HCT116 (cell line): ENCODE data around the gene LRPPRC. TPM values are rescaled to one million over a fixed set of nuclear protein-coding genes. Genes with fewer than 3 reads are reported as not detected.

Experiments
- ATAC-seq: fragments of 200-7000 bp; cut with Tn5 transposase; 2 replicates; pipeline ENCODE4 v1.9.1; 2020; ENCODE audit warnings: mild to moderate bottlenecking, moderate library complexity
- BruUV-seq: library from RNA; stranded (reverse); fragments of 400-500 nt; replicated peaks from 2 replicates; lab custom pipeline; 2021; lab: Mats Ljungman, UMichigan
- CTCF ChIA-PET: fragments of 300-600 bp; sonication (Branson Sonifier 250); formaldehyde crosslinking; loops from one replicate; lab custom pipeline; 2021; ENCODE audit warnings: antibody characterized with exemption; lab: Charles Lee
- POLR2A ChIA-PET: fragments of 300-600, 350-600 bp; sonication (Branson Sonifier 250); formaldehyde crosslinking; loops from one replicate; lab custom pipeline; 2021; ENCODE audit warnings: antibody characterized with exemption; lab: Charles Lee
- RAD21 ChIA-PET, 2 experiments: fragments of 300-600 bp; sonication (Branson Sonifier 250); formaldehyde crosslinking; loops; one replicate each; lab custom pipeline; 2023; ENCODE audit warnings: low total read pairs in 2 of 2; ENCODE audit not compliant: uncharacterized antibody in 2 of 2, unreplicated experiment in 2 of 2, low non-redundant PET in 1 of 2; lab: Charles Lee
- DNase-seq: peaks from one replicate; pipeline ENCODE4 v3.0.0-alpha.2; 2010; ENCODE audit warnings: low read depth, low spot score
- H2AFZ ChIP-seq: fragments of 200-600 bp; shearing (Covaris generic), sonication (generic); 2 replicates; pipeline ENCODE4 v1.6.1; 2017; ENCODE audit warnings: low read depth, mixed run types, mixed read lengths, antibody characterized with exemption, low read length; ENCODE audit not compliant: poor library complexity, severe bottlenecking
- H3K27ac ChIP-seq: 2 replicates; pipeline ENCODE4 v1.5.1; 2012; ENCODE audit warnings: low read depth, low read length
- H3K27me3 ChIP-seq: fragments of 200-600 bp; sonication (generic); 2 replicates; pipeline ENCODE4 v1.6.1; 2016; ENCODE audit warnings: mixed run types, low read length, mixed read lengths; ENCODE audit not compliant: insufficient read depth
- H3K36me3 ChIP-seq, 2 experiments: fragments of 200-500 bp in 1 of 2; fragments of 200-600 bp in 1 of 2; sonication (Bioruptor generic) in 1 of 2; sonication (generic) in 1 of 2; 2 replicates each; pipeline versions ENCODE4 v1.5.1 to v1.6.1; 2014 to 2016; ENCODE audit warnings: low read length in 2 of 2, inconsistent platforms in 1 of 2, mixed read lengths in 1 of 2, mixed run types in 1 of 2; ENCODE audit not compliant: insufficient read depth in 2 of 2, control insufficient read depth in 1 of 2
- H3K4me1 ChIP-seq, 2 experiments: fragments of 200-600 bp in 1 of 2; sonication (generic) in 1 of 2; 2 replicates each; pipeline versions ENCODE4 v1.5.1 to v1.6.1; 2012 to 2017; ENCODE audit warnings: low read length in 2 of 2, inconsistent platforms in 1 of 2, mild to moderate bottlenecking in 1 of 2, mixed read lengths in 1 of 2, mixed run types in 1 of 2, moderate library complexity in 1 of 2; ENCODE audit not compliant: insufficient read depth in 2 of 2, control insufficient read depth in 1 of 2
- H3K4me2 ChIP-seq: fragments of 200-600 bp; sonication (generic); 2 replicates; pipeline ENCODE4 v1.6.1; 2017; ENCODE audit warnings: mixed run types, low read length, mixed read lengths
- H3K4me3 ChIP-seq, 2 experiments: fragments of 200-600 bp in 1 of 2; sonication (generic) in 1 of 2; replicated peaks in 1 of 2; 2 replicates each; pipeline ENCODE4 v1.5.1; 2011 to 2016; ENCODE audit warnings: low read length in 2 of 2, control low read depth in 1 of 2, low read depth in 1 of 2, mild to moderate bottlenecking in 1 of 2, mixed read lengths in 1 of 2, mixed run types in 1 of 2
- H3K79me2 ChIP-seq: fragments of 200-600 bp; sonication (generic); 2 replicates; pipeline ENCODE4 v1.6.1; 2017; ENCODE audit warnings: mild to moderate bottlenecking, mixed run types, low read length, moderate library complexity, mixed read lengths; ENCODE audit not compliant: insufficient read depth
- H3K9ac ChIP-seq: fragments of 200-600 bp; sonication (generic); 2 replicates; pipeline ENCODE4 v1.6.1; 2016; ENCODE audit warnings: low read length, mixed read lengths
- H3K9me2 ChIP-seq: fragments of 200-600 bp; sonication (generic), shearing (Covaris generic); 2 replicates; pipeline ENCODE4 v1.6.1; 2017; ENCODE audit warnings: mixed run types, mild to moderate bottlenecking, moderate library complexity; ENCODE audit not compliant: insufficient read depth
- H3K9me3 ChIP-seq, 2 experiments: fragments of 200-500 bp in 1 of 2; fragments of 200-600 bp in 1 of 2; sonication (Bioruptor generic) in 1 of 2; sonication (generic) in 1 of 2; 2 replicates each; pipeline ENCODE4 v1.6.1; 2014 to 2017; ENCODE audit warnings: low read length in 2 of 2, mixed read lengths in 2 of 2, inconsistent platforms in 1 of 2, low read depth in 1 of 2, mild to moderate bottlenecking in 1 of 2, mixed run types in 1 of 2, moderate library complexity in 1 of 2; ENCODE audit not compliant: control insufficient read depth in 1 of 2, insufficient read depth in 1 of 2
- H4K20me1 ChIP-seq: fragments of 200-600 bp; sonication (generic), shearing (Covaris generic); 2 replicates; pipeline ENCODE4 v1.6.1; 2017; ENCODE audit warnings: mixed run types, mild to moderate bottlenecking, moderate library complexity; ENCODE audit not compliant: insufficient read depth
- ATF3 ChIP-seq: IDR thresholded peaks from 2 replicates; pipeline ENCODE4 v1.6.1; 2012
- CBX3 ChIP-seq: IDR thresholded peaks from 2 replicates; pipeline ENCODE4 v1.6.1; 2012; ENCODE audit warnings: low read depth
- CEBPB ChIP-seq: IDR thresholded peaks from 2 replicates; pipeline ENCODE4 v1.6.1; 2012; ENCODE audit warnings: low read depth
- EGR1 ChIP-seq: IDR thresholded peaks from 2 replicates; pipeline ENCODE4 v1.6.1; 2012; ENCODE audit warnings: low read depth
- ELF1 ChIP-seq: IDR thresholded peaks from 2 replicates; pipeline ENCODE4 v1.6.1; 2012; ENCODE audit warnings: low read depth, borderline replicate concordance
- EZH2 ChIP-seq: fragments of 200-600 bp; sonication (generic); IDR thresholded peaks from 2 replicates; pipeline ENCODE4 v1.6.1; 2017; ENCODE audit warnings: antibody characterized with exemption, mixed run types
- FOSL1 ChIP-seq: IDR thresholded peaks from 2 replicates; pipeline ENCODE4 v1.6.1; 2012; ENCODE audit warnings: low read depth
- JUND ChIP-seq: IDR thresholded peaks from 2 replicates; pipeline ENCODE4 v1.6.1; 2012
- MAX ChIP-seq: IDR thresholded peaks from 2 replicates; pipeline ENCODE4 v1.6.1; 2012
- POLR2A ChIP-seq: IDR thresholded peaks from 2 replicates; pipeline ENCODE4 v1.7.0; 2011; ENCODE audit warnings: borderline replicate concordance; ENCODE audit not compliant: insufficient read depth, insufficient read length; ENCODE audit errors: extremely low read depth
- POLR2AphosphoS5 ChIP-seq: IDR thresholded peaks from 2 replicates; pipeline ENCODE4 v1.6.1; 2011; ENCODE audit warnings: mild to moderate bottlenecking, low read depth, low read length, moderate library complexity
- SP1 ChIP-seq: IDR thresholded peaks from 2 replicates; pipeline ENCODE4 v1.6.1; 2012; ENCODE audit warnings: low read depth
- SRF ChIP-seq: IDR thresholded peaks from 2 replicates; pipeline ENCODE4 v1.6.1; 2012; ENCODE audit warnings: low read depth
- TCF7L2 ChIP-seq: IDR thresholded peaks from 2 replicates; pipeline ENCODE4 v1.7.0; 2011; ENCODE audit warnings: borderline replicate concordance, inconsistent platforms; ENCODE audit not compliant: insufficient read depth, insufficient read length; ENCODE audit errors: extremely low read depth
- ZFX ChIP-seq: fragments of 450-650 bp; IDR thresholded peaks from 2 replicates; pipeline ENCODE4 v1.6.1; 2017
- intact Hi-C: fragments of 100-400 bp; cut with micrococcal nuclease; formaldehyde crosslinking; loops from 2 replicates; pipeline ENCODE4 v1.10.0; 2022
- total RNA-seq: library from RNA; stranded (reverse); gene quantifications from one replicate; pipeline ENCODE4 v1.2.1, GENCODE V29; 2021; ENCODE audit not compliant: unreplicated experiment
- TF ChIP-seq, protein P1 (sequence below): IDR thresholded peaks from 2 replicates; pipeline ENCODE4 v1.6.1; 2012; ENCODE audit warnings: low read depth
- TF ChIP-seq, protein P2 (sequence below): IDR thresholded peaks from 2 replicates; pipeline ENCODE4 v1.6.1; 2011; ENCODE audit warnings: mild to moderate bottlenecking, low read length, moderate library complexity; ENCODE audit not compliant: insufficient replicate concordance; ENCODE audit errors: extremely low read depth

The LRPPRC gene
- total RNA-seq, 1 experiment from 2014 or later: 210 TPM

DNA sequence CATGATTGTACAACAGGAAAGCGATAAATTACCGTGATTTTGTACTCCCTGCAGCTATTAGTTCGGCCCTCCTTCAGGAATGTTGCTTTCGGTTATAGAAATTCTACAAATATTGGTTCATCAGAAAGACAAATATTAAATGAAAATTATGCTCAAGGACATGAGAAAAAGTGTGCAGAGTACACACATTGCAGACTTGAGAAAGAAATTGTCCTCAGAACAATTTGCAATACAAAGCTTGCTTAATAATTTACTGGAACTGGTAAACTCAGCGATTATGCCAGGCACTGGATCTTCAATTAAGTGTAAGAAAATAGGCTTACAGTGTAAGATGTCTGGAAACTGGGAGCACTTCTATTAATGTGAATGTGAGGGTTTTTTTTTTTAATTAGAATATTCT is 111.1 kb downstream of the LRPPRC start:
- no peak overlapping the region for H3K9ac ChIP-seq
- RAD21 ChIA-PET: no interaction called here
- no peaks in the 10 kb centered on the region for H3K27me3 ChIP-seq
- CTCF ChIA-PET: no interaction called here
- no peak overlapping the region for H3K4me2 ChIP-seq
- ATAC-seq (no peak), DNase-seq (no peak)
- no peak overlapping the region for H2AFZ ChIP-seq
- H3K4me1 ChIP-seq: 0 out of 4 replicates have a peak, but pooled peaks cover 0 to under 1% of the 10 kb centered on the region in 2 experiments
- no peaks in the 10 kb centered on the region for H3K9me3 ChIP-seq
- POLR2A ChIA-PET: no interaction called here
- H3K36me3 ChIP-seq: peaks cover 22 to 31% of the 10 kb centered on the region in 2 experiments
- TF ChIP-seq TCF7L2: no peak
- TF ChIP-seq CBX3: no peak
- TF ChIP-seq ATF3: no peak
- TF ChIP-seq ELF1: no peak
- no peak for TF ChIP-seq POLR2AphosphoS5
- TF ChIP-seq, protein P1, sequence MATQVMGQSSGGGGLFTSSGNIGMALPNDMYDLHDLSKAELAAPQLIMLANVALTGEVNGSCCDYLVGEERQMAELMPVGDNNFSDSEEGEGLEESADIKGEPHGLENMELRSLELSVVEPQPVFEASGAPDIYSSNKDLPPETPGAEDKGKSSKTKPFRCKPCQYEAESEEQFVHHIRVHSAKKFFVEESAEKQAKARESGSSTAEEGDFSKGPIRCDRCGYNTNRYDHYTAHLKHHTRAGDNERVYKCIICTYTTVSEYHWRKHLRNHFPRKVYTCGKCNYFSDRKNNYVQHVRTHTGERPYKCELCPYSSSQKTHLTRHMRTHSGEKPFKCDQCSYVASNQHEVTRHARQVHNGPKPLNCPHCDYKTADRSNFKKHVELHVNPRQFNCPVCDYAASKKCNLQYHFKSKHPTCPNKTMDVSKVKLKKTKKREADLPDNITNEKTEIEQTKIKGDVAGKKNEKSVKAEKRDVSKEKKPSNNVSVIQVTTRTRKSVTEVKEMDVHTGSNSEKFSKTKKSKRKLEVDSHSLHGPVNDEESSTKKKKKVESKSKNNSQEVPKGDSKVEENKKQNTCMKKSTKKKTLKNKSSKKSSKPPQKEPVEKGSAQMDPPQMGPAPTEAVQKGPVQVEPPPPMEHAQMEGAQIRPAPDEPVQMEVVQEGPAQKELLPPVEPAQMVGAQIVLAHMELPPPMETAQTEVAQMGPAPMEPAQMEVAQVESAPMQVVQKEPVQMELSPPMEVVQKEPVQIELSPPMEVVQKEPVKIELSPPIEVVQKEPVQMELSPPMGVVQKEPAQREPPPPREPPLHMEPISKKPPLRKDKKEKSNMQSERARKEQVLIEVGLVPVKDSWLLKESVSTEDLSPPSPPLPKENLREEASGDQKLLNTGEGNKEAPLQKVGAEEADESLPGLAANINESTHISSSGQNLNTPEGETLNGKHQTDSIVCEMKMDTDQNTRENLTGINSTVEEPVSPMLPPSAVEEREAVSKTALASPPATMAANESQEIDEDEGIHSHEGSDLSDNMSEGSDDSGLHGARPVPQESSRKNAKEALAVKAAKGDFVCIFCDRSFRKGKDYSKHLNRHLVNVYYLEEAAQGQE: no peak
- no peak for TF ChIP-seq POLR2A
- no peak for TF ChIP-seq SRF
- TF ChIP-seq EZH2: no peak
- TF ChIP-seq, protein P2, sequence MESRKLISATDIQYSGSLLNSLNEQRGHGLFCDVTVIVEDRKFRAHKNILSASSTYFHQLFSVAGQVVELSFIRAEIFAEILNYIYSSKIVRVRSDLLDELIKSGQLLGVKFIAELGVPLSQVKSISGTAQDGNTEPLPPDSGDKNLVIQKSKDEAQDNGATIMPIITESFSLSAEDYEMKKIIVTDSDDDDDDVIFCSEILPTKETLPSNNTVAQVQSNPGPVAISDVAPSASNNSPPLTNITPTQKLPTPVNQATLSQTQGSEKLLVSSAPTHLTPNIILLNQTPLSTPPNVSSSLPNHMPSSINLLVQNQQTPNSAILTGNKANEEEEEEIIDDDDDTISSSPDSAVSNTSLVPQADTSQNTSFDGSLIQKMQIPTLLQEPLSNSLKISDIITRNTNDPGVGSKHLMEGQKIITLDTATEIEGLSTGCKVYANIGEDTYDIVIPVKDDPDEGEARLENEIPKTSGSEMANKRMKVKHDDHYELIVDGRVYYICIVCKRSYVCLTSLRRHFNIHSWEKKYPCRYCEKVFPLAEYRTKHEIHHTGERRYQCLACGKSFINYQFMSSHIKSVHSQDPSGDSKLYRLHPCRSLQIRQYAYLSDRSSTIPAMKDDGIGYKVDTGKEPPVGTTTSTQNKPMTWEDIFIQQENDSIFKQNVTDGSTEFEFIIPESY: no peak
- TF ChIP-seq CEBPB: no peak
- TF ChIP-seq SP1: no peak
- TF ChIP-seq ZFX: no peak
- no peak for TF ChIP-seq EGR1
- TF ChIP-seq FOSL1: no peak
- no peak for TF ChIP-seq MAX
- TF ChIP-seq JUND: no peak
- no peaks in the 10 kb centered on the region for H3K9me2 ChIP-seq
- intact Hi-C loops: no loop called here
- H3K4me3 ChIP-seq: no peak overlapping the region
- BruUV-seq: no TSS peak
- no peaks in the 10 kb centered on the region for H3K79me2 ChIP-seq
- no peak overlapping the region for H3K27ac ChIP-seq
- 0 out of 2 replicates have a peak, but pooled peaks cover 6% of the 10 kb centered on the region for H4K20me1 ChIP-seq
